Stimulated activated CD4-positive, alpha-beta T cell treated with anti-CD3 and anti-CD28 coated beads, Interleukin-1b, Interleukin-23, amount 100 ng/mL, for 24 hours (primary cell): ENCODE measurements around the gene RGN.
"Not testable (repeated sequence)": the region's sequence is repeated elsewhere in the genome, so short reads cannot be mapped to it uniquely, and the experiment has no call there.

Experiments
- DNase-seq, 4 experiments: peaks; one replicate each; pipeline ENCODE4 v3.0.0-alpha.2; 2020; ENCODE audit warnings: low read depth in 4 of 4, low spot score in 1 of 4

The RGN gene

GRCh38 chrX:47116551-47117110, 38.4 kb downstream of the RGN start:
- DNase-seq, result not testable (repeated sequence)

GRCh38 chrX:47124466-47124865, 46.2 kb downstream of the RGN start:
- DNase-seq, result not testable (repeated sequence)

GRCh38 chrX:47129157-47129898, 51.1 kb downstream of the RGN start:
- peak; percentile 62 to 80 (median 71) for DNase-seq

- DNase-seq, result no peak
These were observed 51.7 kb downstream of the RGN start for GRCh38 chrX:47129899-47130358.

- DNase-seq, result no peak
These were observed 55.2 kb downstream of the RGN start for GRCh38 chrX:47133493-47133892.

- DNase-seq, result not testable (repeated sequence)
These were observed 57.4 kb downstream of the RGN start for GRCh38 chrX:47135650-47136049.

GRCh38 chrX:47138171-47138570, 59.9 kb downstream of the RGN start:
- no peak for DNase-seq
